Trophoblast cell (in vitro differentiated cells and primary cell): ENCODE measurements around the gene ST6GALNAC1.

Experiments
- DNase-seq, 2 donors: peaks; one replicate each; pipeline ENCODE4 v3.0.0-alpha.2; 2016
- H2AFZ ChIP-seq: 2 replicates; pipeline ENCODE4 v1.6.1; 2013; ENCODE audit warnings: low read length, moderate library complexity, mild to moderate bottlenecking; ENCODE audit not compliant: insufficient read depth, poor library complexity
- H2AK5ac ChIP-seq: 2 replicates; pipeline ENCODE4 v1.6.1; 2013; ENCODE audit warnings: mild to moderate bottlenecking, low read length
- H2BK120ac ChIP-seq: 2 replicates; pipeline ENCODE4 v1.6.1; 2013; ENCODE audit warnings: low read length, mild to moderate bottlenecking, moderate library complexity; ENCODE audit not compliant: insufficient read depth, poor library complexity
- H2BK12ac ChIP-seq: 2 replicates; pipeline ENCODE4 v1.6.1; 2013; ENCODE audit warnings: mild to moderate bottlenecking, low read length, moderate library complexity
- H2BK5ac ChIP-seq: 2 replicates; pipeline ENCODE4 v1.6.1; 2013; ENCODE audit warnings: low read length, low read depth, moderate library complexity, mild to moderate bottlenecking; ENCODE audit not compliant: poor library complexity
- H3K14ac ChIP-seq: 2 replicates; pipeline ENCODE4 v1.6.1; 2013; ENCODE audit warnings: mild to moderate bottlenecking, low read length
- H3K18ac ChIP-seq: 2 replicates; pipeline ENCODE4 v1.6.1; 2013; ENCODE audit warnings: mild to moderate bottlenecking, low read length
- H3K23ac ChIP-seq: 2 replicates; pipeline ENCODE4 v1.6.1; 2013; ENCODE audit warnings: low read length
- H3K27ac ChIP-seq: 2 replicates; pipeline ENCODE4 v1.5.1; 2013; ENCODE audit warnings: low read depth, mild to moderate bottlenecking, inconsistent platforms, low read length, moderate library complexity
- H3K27me3 ChIP-seq: 2 replicates; pipeline ENCODE4 v1.6.1; 2013; ENCODE audit warnings: inconsistent platforms, mild to moderate bottlenecking, low read length, moderate library complexity; ENCODE audit not compliant: insufficient read depth
- H3K36me3 ChIP-seq, 2 experiments: 1 replicate in 1 of 2; 2 replicates in 1 of 2; pipeline ENCODE4 v1.6.1; 2013; ENCODE audit warnings: low read length in 2 of 2, mild to moderate bottlenecking in 2 of 2, moderate library complexity in 1 of 2; ENCODE audit not compliant: insufficient read depth in 2 of 2, control insufficient read depth in 1 of 2
- H3K4ac ChIP-seq: 2 replicates; pipeline ENCODE4 v1.6.1; 2013; ENCODE audit warnings: low read depth, mild to moderate bottlenecking, low read length, moderate library complexity
- H3K4me1 ChIP-seq, 2 experiments: 1 replicate in 1 of 2; 2 replicates in 1 of 2; pipeline ENCODE4 v1.6.1; 2013; ENCODE audit warnings: low read length in 2 of 2, mild to moderate bottlenecking in 2 of 2, moderate library complexity in 1 of 2; ENCODE audit not compliant: insufficient read depth in 2 of 2, control insufficient read depth in 1 of 2
- H3K4me2 ChIP-seq: 2 replicates; pipeline ENCODE4 v1.6.1; 2013; ENCODE audit warnings: inconsistent platforms, mild to moderate bottlenecking, low read length, moderate library complexity
- H3K4me3 ChIP-seq: 2 replicates; pipeline ENCODE4 v1.5.1; 2013; ENCODE audit warnings: mild to moderate bottlenecking, low read depth, low read length, inconsistent platforms
- H3K79me1 ChIP-seq: one replicate; pipeline ENCODE4 v1.6.1; 2013; ENCODE audit warnings: low read length
- H3K79me2 ChIP-seq: 2 replicates; pipeline ENCODE4 v1.6.1; 2013; ENCODE audit warnings: low read length, mild to moderate bottlenecking; ENCODE audit not compliant: control insufficient read depth, insufficient read depth, poor library complexity
- H3K9ac ChIP-seq: 2 replicates; pipeline ENCODE4 v1.6.1; 2013; ENCODE audit warnings: mild to moderate bottlenecking, low read length
- H3K9me3 ChIP-seq: 2 replicates; pipeline ENCODE4 v1.6.1; 2013; ENCODE audit warnings: low read depth, mild to moderate bottlenecking, control low read depth, inconsistent platforms, low read length; ENCODE audit not compliant: insufficient read depth
- H4K12ac ChIP-seq: 2 replicates; pipeline ENCODE4 v1.6.1; 2013; ENCODE audit warnings: low read depth, mild to moderate bottlenecking, low read length, moderate library complexity
- H4K8ac ChIP-seq: 2 replicates; pipeline ENCODE4 v1.6.1; 2013; ENCODE audit warnings: low read depth, mild to moderate bottlenecking, low read length, moderate library complexity
- H4K91ac ChIP-seq: one replicate; pipeline ENCODE4 v1.6.1; 2013; ENCODE audit warnings: low read depth, mild to moderate bottlenecking, low read length, moderate library complexity
- WGBS: extraction: QIAGEN DNeasy Blood & Tissue Kit; methylation state at CpG from one replicate; pipeline ENCODE4 v1.1.7; 2013; ENCODE audit warnings: missing lambda C conversion rate; ENCODE audit not compliant: insufficient read length, insufficient coverage; ENCODE audit errors: extremely low coverage; 5-methylcytosine and 5-hydroxymethylcytosine counted together

The ST6GALNAC1 gene

DNA sequence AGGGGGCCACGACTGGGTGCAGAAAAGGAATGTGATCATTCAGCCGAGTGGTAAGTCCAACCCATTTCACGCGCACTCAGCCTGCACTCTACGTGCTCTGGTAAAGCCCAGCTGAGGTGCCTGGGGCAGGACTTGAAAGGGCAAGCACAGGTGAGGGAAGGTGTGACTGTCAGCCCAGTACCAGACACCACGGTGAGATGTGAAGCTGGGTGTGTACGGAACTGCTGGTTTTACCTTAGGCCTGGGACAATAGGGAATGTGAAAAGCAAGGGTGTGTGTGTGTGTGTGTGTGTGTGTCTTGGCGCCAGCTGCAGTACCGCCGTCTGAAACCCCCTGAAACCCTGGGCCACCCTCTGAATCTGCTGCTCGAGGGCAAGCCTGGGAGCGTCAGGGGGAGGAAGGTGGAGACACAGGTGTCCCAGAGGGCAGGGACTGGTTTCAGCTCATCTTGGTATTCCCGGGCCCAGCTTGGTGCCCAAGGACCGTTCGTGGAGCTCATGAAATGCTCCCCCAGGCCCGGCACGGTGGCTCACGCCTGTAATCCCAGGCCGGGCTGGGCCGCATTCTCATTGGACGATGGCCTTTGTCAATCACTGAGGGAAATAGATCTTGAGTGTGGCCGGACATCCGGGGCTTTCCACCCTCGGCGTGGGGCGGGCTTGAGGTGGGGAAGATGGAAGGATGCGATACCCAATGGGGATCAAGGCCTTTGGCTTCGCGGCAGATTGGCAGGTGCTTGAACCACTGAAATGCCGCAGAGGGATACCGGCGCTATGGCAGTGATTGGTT lies 27.8 kb upstream of the ST6GALNAC1 start:
- Histone ChIP-seq H3K18ac (peak overlapping the region; percentile 26), H3K79me1 (peaks cover 10% of the 10 kb centered on the region), H3K36me3 (no peaks in the 10 kb centered on the region), H3K27ac (peak overlapping the region; percentile 70), H3K4me1 (peaks cover 13 to 15% of the 10 kb centered on the region in 2 experiments), H2BK120ac (peak overlapping the region; percentile 50), H3K4me2 (peak overlapping the region; percentile 68), H3K4me3 (peak overlapping the region; percentile 53), H3K14ac (peak overlapping the region; percentile 38), H4K8ac (peak overlapping the region; percentile 71), H3K9me3 (peaks cover 2% of the 10 kb centered on the region), H2BK5ac (peak overlapping the region; percentile 47), H4K91ac (peak overlapping the region; percentile 65), H3K4ac (peak overlapping the region; percentile 22), H2BK12ac (no peak overlapping the region), H4K12ac (peak overlapping the region; percentile 25), H2AK5ac (no peak overlapping the region), H3K9ac (no peak overlapping the region), H3K23ac (no peak overlapping the region), H3K27me3 (no peaks in the 10 kb centered on the region), H3K79me2 (peaks cover 2% of the 10 kb centered on the region), H2AFZ (peak overlapping the region; percentile 64)
- DNase-seq: peak; percentile 99 to 100
- WGBS: no CpG with 5 or more reads among the region's 32 CpGs

DNA sequence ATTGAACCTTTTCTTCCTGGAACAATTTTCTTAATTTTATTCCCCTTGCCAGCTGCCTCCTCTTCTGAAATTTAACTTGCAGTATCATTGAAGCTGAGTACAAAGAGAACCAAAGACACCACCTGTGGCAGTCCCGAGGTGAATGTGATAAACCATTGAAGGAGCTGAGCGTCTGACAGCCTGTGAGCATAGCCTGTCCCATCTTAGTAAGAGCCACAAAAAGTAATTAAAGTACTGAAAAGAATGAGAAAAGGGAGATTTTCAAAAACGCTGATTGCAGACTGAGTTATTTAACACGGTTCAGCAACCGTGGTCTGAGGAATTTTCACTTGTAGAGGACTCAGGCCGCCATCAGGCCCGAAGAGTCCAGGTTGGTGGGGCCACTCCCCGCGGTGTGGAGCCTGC lies 27.2 kb upstream of the ST6GALNAC1 start:
- Histone ChIP-seq H3K79me2 (peaks cover 2% of the 10 kb centered on the region), H3K79me1 (peaks cover 10% of the 10 kb centered on the region), H3K18ac (no peak overlapping the region), H3K4ac (no peak overlapping the region), H3K9me3 (peaks cover 2% of the 10 kb centered on the region), H3K27me3 (no peaks in the 10 kb centered on the region), H3K4me2 (peak overlapping the region; percentile 62), H2BK5ac (no peak overlapping the region), H3K4me3 (no peak overlapping the region), H3K14ac (no peak overlapping the region), H4K8ac (peak overlapping the region; percentile 71), H2BK120ac (no peak overlapping the region), H2BK12ac (no peak overlapping the region), H3K4me1 (peaks cover 13 to 15% of the 10 kb centered on the region in 2 experiments), H3K23ac (no peak overlapping the region), H3K27ac (no peak overlapping the region), H4K91ac (peak overlapping the region; percentile 65), H3K9ac (no peak overlapping the region), H4K12ac (peak overlapping the region; percentile 9), H2AFZ (peak overlapping the region; percentile 64), H2AK5ac (no peak overlapping the region), H3K36me3 (no peaks in the 10 kb centered on the region)
- no CpG with 5 or more reads among the region's 9 CpGs for WGBS
- no peak for DNase-seq

DNA sequence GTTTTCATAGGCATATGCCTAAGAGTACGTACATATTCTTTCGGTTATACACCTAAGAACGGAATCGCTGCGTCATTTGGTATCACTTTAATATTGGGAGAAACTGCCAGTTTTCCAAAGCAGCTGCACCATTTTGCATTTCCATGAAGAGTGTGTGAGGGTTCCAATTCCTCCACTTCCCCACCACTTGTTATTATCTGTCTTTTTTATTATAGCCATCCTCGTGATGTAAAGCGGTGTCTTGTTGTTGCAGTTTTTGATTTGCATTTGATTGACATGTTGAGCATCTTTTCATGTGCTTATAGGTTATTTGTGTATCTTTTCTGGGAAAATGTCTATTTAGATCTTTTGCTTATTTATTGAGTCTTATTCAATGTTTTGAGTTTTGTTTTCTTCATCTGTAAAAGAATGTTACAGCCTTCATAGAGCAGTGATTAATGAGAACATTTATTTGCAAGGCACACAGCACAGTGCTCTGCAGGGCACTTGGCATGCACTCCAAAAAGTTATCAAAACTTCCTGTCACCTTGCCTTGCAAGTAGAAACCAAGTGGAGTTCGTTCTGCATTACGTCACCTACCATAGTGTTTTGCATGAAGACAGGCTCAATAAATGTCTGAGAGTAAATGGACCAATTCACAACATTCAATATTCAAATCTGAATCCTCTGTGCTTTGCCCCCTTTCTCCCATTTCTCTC lies 26.6 kb upstream of the ST6GALNAC1 start:
- H3K79me2 ChIP-seq: peaks cover 2% of the 10 kb centered on the region
- H3K4me1 ChIP-seq: peaks cover 13 to 15% of the 10 kb centered on the region in 2 experiments
- no peak overlapping the region for H4K91ac ChIP-seq
- H2BK12ac ChIP-seq: no peak overlapping the region
- H2BK5ac ChIP-seq: no peak overlapping the region
- no peak overlapping the region for H3K27ac ChIP-seq
- H3K9me3 ChIP-seq: peaks cover 2% of the 10 kb centered on the region
- no peak for DNase-seq
- H2BK120ac ChIP-seq: no peak overlapping the region
- no peak overlapping the region for H4K12ac ChIP-seq
- no peak overlapping the region for H4K8ac ChIP-seq
- H3K4me3 ChIP-seq: no peak overlapping the region
- no peak overlapping the region for H3K14ac ChIP-seq
- H2AFZ ChIP-seq: no peak overlapping the region
- H3K27me3 ChIP-seq: no peaks in the 10 kb centered on the region
- WGBS: no CpG with 5 or more reads among the region's 9 CpGs
- H3K23ac ChIP-seq: no peak overlapping the region
- H3K18ac ChIP-seq: no peak overlapping the region
- no peaks in the 10 kb centered on the region for H3K36me3 ChIP-seq
- no peak overlapping the region for H3K4me2 ChIP-seq
- H2AK5ac ChIP-seq: no peak overlapping the region
- no peak overlapping the region for H3K9ac ChIP-seq
- H3K79me1 ChIP-seq: peaks cover 10% of the 10 kb centered on the region
- no peak overlapping the region for H3K4ac ChIP-seq

DNA sequence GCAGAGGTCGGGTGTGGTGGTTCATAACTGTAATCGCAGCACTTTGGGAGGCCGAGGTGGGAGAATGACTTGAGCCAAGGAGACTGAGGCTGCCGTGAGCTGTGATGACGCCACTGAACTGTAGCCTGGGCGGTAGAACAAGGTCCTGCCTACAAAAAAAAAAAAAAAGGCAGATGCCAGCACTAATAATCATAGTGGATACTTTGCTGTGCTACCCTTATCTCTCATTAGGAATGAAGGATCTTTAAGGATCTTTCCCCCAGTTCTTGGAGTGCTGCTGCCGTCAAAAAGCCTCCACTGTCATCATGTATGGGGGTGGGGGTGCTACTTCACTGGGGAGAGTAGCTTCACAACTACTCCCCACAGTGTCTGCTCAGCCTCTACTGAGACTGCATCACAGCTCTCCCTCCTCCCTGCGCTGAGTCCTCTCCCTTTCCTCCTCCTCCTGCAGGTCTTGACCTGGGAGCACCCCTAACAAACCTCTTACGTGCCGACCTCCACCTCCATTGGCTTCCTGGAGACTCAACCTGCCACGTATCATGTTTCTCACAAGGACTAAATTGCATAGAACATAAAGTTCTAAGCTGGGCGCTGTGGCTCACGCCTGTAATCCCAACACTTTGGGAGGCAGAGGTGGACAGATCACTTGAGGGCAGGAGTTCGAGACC lies 24.4 kb upstream of the ST6GALNAC1 start:
- H3K27me3 ChIP-seq: no peaks in the 10 kb centered on the region
- no peaks in the 10 kb centered on the region for H3K9me3 ChIP-seq
- peak overlapping the region; percentile 36 for H4K91ac ChIP-seq
- H3K79me2 ChIP-seq: peaks cover 2% of the 10 kb centered on the region
- peak overlapping the region; percentile 51 for H4K8ac ChIP-seq
- no peak overlapping the region for H3K4me2 ChIP-seq
- H3K18ac ChIP-seq: no peak overlapping the region
- H3K4ac ChIP-seq: no peak overlapping the region
- WGBS: no CpG with 5 or more reads among the region's 14 CpGs
- no peak overlapping the region for H3K23ac ChIP-seq
- peak; percentile 83 to 94 for DNase-seq
- no peak overlapping the region for H3K14ac ChIP-seq
- no peaks in the 10 kb centered on the region for H3K36me3 ChIP-seq
- no peak overlapping the region for H4K12ac ChIP-seq
- no peak overlapping the region for H3K27ac ChIP-seq
- H2BK12ac ChIP-seq: no peak overlapping the region
- no peak overlapping the region for H2AK5ac ChIP-seq
- H3K4me3 ChIP-seq: no peak overlapping the region
- H2AFZ ChIP-seq: no peak overlapping the region
- peaks cover 13 to 15% of the 10 kb centered on the region in 2 experiments for H3K4me1 ChIP-seq
- peak overlapping the region; percentile 64 for H2BK120ac ChIP-seq
- no peak overlapping the region for H3K9ac ChIP-seq
- H2BK5ac ChIP-seq: no peak overlapping the region
- H3K79me1 ChIP-seq: peaks cover 10% of the 10 kb centered on the region
